VCaP (cell line): Measurements from ENCODE around the gene RELT.

Experiments used
- H3K27ac ChIP-seq: fragments of 450-650 bp; 2 replicates; pipeline ENCODE4 v1.5.1; 2017
- TF ChIP-seq, protein P1 (sequence below): fragments of 450-650 bp; conservative IDR thresholded peaks from 2 replicates; pipeline ENCODE4 v1.5.1; 2017; ENCODE audit warnings: mild to moderate bottlenecking, moderate library complexity

The RELT gene

DNA sequence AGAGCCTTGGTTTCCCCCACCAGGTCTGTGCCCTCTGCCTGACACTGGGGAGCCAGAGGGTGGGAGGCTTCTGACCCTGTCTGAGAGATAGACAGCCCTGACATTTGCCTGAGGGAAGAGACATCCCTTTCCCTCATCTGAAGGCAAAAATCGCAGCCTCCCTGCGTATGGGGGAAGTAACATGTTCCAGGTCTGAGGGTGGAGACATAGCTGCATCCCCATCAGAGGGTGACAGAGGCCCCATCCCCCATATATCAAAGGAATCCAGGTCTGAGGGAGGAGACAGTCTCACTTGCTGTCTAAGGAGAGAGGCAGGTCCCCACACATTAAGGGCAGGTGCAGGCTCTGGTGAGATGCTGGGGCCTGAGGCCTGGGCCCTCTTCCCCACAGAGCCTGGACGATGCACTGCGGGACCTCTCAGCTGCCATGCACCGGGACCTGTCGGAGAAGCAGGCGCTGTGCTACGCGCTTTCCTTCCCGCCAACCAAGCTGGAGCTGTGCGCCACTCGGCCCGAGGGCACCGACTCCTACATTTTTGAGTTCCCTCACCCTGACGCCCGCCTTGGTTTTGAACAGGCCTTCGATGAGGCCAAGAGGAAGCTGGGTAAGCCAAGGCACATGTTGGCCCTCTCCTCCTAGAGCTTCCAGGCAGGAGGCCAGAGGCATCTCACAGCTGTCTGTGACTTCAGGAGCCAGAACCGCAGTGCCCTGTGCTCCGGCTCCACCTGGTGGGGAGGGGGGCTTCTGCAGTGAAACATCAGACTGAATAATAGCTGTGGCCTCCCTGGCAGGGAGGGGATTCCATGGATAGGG is 16.1 kb upstream of the RELT start:
- TF ChIP-seq, protein P1, sequence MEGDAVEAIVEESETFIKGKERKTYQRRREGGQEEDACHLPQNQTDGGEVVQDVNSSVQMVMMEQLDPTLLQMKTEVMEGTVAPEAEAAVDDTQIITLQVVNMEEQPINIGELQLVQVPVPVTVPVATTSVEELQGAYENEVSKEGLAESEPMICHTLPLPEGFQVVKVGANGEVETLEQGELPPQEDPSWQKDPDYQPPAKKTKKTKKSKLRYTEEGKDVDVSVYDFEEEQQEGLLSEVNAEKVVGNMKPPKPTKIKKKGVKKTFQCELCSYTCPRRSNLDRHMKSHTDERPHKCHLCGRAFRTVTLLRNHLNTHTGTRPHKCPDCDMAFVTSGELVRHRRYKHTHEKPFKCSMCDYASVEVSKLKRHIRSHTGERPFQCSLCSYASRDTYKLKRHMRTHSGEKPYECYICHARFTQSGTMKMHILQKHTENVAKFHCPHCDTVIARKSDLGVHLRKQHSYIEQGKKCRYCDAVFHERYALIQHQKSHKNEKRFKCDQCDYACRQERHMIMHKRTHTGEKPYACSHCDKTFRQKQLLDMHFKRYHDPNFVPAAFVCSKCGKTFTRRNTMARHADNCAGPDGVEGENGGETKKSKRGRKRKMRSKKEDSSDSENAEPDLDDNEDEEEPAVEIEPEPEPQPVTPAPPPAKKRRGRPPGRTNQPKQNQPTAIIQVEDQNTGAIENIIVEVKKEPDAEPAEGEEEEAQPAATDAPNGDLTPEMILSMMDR, result peak; percentile 87
- H3K27ac ChIP-seq, result no peak overlapping the region

DNA sequence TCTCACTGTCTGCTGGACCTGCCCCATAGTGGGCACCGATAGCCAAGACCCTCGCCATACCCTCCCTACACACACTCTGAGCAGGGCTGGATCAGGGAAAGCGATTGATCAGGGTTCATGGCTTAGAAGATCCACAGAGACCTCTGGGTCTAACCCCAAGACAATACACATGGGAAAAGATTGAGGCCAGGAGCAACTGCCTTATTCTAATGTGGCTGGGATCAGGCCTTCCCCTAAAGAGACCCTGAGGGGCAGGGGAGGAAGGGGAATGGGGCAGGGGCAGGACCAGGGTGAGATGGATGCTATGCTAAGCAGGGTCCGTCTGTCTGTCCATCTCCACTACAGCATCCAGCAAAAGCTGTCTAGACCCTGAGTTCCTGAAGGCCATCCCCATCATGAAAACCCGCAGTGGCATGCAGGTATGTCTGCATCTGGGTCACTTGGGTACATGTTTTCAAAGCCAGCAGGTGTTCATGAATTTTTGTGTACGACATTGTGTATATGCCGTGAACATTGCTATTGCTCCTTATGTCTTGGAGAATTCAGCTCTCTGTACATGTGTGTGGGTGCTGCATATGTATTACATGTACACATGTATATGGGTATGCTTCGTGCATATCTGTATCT is 15.3 kb upstream of the RELT start:
- TF ChIP-seq, protein P1, result peak; percentile 57

DNA sequence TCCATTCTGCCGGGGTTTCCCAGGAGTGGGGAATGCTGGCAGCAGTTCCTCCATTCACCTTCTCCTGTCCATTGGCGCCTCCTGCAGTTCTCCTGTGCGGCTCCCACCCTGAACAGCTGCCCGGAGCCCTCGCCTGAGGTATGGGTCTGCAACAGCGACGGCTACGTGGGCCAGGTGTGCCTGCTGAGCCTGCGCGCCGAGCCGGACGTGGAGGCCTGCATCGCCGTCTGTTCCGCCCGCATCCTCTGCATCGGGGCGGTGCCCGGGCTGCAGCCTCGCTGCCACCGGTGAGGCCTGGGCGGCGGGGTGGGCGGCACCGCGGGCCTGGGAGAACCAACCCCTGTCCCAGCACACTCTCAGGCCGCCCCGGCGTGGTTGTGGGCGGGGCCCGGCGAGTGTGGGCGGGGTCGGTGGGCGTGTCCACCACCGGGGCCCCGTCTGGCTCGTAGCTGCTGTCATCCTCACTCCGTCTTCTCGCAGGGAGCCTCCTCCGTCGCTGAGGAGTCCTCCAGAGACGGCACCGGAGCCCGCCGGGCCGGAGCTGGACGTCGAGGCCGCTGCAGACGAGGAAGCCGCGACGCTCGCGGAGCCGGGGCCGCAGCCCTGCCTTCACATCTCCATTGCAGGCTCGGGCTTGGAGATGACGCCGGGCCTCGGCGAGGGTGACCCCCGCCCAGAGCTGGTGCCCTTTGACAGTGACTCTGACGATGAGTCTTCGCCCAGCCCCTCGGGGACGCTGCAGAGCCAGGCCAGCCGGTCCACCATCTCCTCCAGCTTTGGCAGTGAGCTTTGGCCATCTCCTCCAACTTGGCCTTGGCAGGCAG is 14.0 kb upstream of the RELT start:
- H3K27ac ChIP-seq, result no peak overlapping the region
- TF ChIP-seq, protein P1, result no peak

More for the DNA sequence above, 15.3 kb upstream of the RELT start:
- H3K27ac ChIP-seq, result no peak overlapping the region

DNA sequence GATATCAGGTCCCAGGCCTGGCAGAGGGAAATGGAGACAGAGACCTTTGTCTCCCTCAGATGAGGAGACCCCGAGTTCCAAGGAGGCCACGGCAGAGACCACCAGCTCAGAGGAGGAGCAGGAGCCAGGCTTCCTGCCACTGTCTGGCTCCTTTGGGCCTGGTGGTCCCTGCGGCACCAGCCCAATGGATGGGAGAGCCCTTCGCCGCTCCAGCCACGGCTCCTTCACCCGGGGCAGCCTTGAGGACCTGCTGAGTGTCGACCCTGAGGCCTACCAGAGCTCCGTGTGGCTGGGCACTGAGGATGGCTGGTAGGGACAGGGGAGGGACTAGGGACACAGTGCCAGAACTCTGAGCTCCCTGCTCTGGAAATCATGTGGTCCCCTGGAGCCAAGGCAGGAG is 13.1 kb upstream of the RELT start:
- TF ChIP-seq, protein P1, result no peak
- no peak overlapping the region for H3K27ac ChIP-seq

DNA sequence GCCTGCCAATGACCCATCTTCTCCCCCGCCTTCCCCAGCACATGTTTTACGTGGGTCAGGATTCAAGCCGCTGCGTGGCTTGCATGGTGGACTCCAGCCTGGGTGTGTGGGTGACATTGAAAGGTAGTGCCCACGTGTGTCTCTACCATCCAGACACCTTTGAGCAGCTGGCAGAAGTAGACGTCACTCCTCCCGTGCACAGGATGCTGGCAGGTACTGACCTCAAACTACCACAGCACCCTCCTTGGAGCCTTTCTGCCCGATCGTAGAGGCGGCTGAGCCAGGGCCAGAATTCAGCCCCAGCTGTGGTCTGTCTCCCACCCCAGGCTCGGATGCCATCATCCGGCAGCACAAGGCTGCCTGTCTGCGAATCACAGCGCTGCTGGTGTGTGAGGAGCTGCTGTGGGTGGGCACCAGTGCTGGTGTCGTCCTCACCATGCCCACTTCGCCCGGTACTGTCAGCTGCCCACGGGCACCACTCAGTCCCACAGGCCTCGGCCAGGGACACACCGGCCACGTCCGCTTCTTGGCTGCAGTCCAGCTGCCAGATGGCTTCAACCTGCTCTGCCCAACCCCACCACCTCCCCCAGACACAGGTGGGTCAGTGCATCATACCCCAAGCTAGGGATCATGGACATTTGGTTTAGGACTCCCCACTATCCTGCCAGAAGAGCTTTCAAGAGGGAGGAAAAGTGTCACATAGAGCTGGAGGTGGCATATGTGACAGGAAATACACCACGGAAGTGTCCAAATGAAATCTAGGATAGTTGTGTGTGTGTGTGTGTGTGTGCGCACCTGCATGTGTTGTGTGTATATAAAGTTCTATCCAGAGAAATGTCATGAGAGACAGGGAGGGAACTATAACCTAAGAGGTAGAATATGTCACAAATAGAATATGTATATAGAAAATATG is 10.6 kb upstream of the RELT start:
- TF ChIP-seq, protein P1, result no peak
- no peak overlapping the region for H3K27ac ChIP-seq

DNA sequence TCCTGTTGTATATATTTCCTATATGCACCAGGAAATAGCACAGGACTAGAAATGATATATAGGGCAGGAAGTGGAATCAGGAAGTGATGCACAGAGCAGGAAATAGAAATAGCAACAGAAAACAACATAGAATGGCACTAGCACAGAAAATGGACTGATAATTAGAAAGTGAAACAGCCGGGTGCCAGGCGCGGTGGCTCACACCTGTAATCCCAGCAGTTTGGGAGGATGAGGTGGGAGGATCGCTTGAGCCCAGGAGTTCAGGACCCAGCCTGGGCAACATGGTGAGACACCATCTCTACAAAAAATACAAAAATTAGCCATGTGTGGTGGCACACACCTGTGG is 10.0 kb upstream of the RELT start:
- TF ChIP-seq, protein P1, result no peak
- H3K27ac ChIP-seq, result peak overlapping the region; percentile 34; the same call in 1 of the 2 replicates
